HG02943 (cell line): ENCODE results near the gene HOXB3.
"Not testable (repeated sequence)": the region's sequence is repeated elsewhere in the genome, so short reads cannot be mapped to it uniquely, and the experiment has no call there.

Source experiments
- ATAC-seq: cut with Tn5 transposase; IDR thresholded peaks from one replicate; pipeline ENCODE4 v1.9.1; 2021; ENCODE audit warnings: mild to moderate bottlenecking, low read depth, moderate library complexity; ENCODE audit not compliant: unreplicated experiment

The HOXB3 gene

GRCh38 chr17:48548523-48549280, 41.3 kb downstream of the HOXB3 start:
- no peak for ATAC-seq

- no peak for ATAC-seq
Observed at GRCh38 chr17:48547808-48548522, 42.1 kb downstream of the HOXB3 start.

- no peak for ATAC-seq
Observed at GRCh38 chr17:48546924-48547807, 42.9 kb downstream of the HOXB3 start.

GRCh38 chr17:48546137-48546923, 43.7 kb downstream of the HOXB3 start:
- ATAC-seq = no peak

- no peak for ATAC-seq
Observed at GRCh38 chr17:48545539-48545938, 44.5 kb downstream of the HOXB3 start.

- ATAC-seq = no peak
Observed at GRCh38 chr17:48545022-48545375, 45.0 kb downstream of the HOXB3 start, which contains the start of gene HOXB2. Gene HOXB2 (minus strand): TSS chr17:48545109. CDS start chr17:48544911, 198 bp downstream.

GRCh38 chr17:48544349-48545021, 45.6 kb downstream of the HOXB3 start:
- no peak for ATAC-seq

- no peak for ATAC-seq
Observed at GRCh38 chr17:48543854-48544348, 46.1 kb downstream of the HOXB3 start.

GRCh38 chr17:48543107-48543853, 46.8 kb downstream of the HOXB3 start:
- no peak for ATAC-seq

GRCh38 chr17:48542698-48543106, 47.3 kb downstream of the HOXB3 start:
- ATAC-seq = no peak

- no peak for ATAC-seq
Observed at GRCh38 chr17:48542114-48542656, 47.9 kb downstream of the HOXB3 start.

GRCh38 chr17:48541577-48542113, 48.4 kb downstream of the HOXB3 start:
- no peak for ATAC-seq

GRCh38 chr17:48541036-48541576, 48.9 kb downstream of the HOXB3 start:
- no peak for ATAC-seq

- ATAC-seq = no peak
Observed at GRCh38 chr17:48540213-48540612, 49.8 kb downstream of the HOXB3 start.

- no peak for ATAC-seq
Observed at GRCh38 chr17:48539177-48539576, 50.9 kb downstream of the HOXB3 start.

GRCh38 chr17:48537316-48537715, 52.7 kb downstream of the HOXB3 start:
- no peak for ATAC-seq

- ATAC-seq = not testable (repeated sequence)
Observed at GRCh38 chr17:48535793-48536559, 54.1 kb downstream of the HOXB3 start.
